ENCODE data around the gene DMD.

The DMD gene

DNA sequence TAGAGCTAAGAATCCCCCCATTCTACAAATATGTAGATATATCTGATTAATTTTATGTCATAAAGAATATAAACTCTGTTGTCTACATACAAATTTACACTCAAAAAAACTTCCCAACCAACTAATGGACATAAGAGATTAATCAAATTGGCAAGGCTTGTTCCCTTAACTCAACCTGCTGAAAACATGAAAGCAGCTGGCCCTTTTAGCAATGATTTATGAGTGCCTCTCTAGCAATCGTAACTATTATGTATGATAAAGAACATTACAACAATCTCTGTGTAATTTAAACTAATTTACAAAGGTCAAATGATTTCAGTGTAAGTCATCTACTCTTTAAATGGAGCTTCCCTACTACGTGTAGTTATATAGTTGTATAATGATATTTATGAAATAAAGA lies 2056.4 kb downstream of the DMD start:
- no peak for TF ChIP-seq POLR2A (IDR thresholded peaks at IDR 0.05; ENCODE audit: low read depth, low read length)
- no peak for DNase-seq (ENCODE audit: insufficient read length, low spot score)
- no peak for FAIRE-seq

DNA sequence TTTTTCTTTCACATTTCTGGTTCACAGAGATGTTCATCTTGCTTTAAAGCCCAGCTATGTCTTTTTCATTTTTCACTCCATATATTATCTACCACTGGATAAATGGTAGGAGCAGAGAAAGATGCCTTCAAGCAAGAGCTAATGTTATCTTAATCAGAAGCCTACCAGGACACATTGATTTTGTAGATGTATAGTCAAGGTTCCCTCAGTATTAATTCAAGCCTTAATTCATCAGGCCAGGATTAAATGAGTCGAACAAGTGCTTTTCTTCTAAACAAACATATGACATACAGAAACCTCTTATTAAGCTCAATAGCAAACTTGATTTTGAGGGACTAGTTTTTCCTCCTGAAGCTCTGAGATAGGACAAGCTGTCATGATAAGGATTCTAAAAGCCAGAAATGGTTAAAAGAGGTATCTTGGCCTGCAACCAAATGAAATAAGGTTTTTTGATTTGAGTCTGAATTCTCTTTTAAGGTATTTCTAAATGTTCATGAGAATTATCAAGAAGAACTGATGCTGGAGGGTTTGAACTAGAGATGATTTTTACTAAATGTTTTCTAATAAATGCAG lies 2057.8 kb downstream of the DMD start:
- no peak for FAIRE-seq
- TF ChIP-seq POLR2A (IDR thresholded peaks at IDR 0.05; ENCODE audit: low read depth, low read length) = no peak
- no peak for DNase-seq (ENCODE audit: insufficient read length, low spot score)

DNA sequence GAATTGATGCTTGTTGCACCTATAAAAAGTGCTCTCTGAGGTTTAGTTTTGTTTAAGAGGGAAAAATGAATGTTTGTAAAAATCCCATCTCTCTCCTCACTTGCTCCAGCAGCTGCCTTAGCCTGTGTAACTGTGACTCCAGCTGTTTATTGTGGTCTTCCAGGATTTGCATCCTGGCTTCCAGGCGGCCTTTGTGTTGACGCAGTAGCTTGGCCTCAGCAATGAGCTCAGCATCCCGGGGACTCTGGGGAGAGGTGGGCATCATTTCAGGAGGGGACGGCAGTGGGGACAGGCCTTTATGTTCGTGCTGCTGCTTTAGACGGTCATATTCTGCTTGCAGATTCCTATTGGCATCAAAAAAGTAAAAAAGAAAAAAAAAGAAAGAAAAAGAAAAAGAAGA lies 2064.2 kb downstream of the DMD start:
- FAIRE-seq (no peak), DNase-seq (ENCODE audit: insufficient read length, low spot score) (no peak)
- no peak for TF ChIP-seq POLR2A (IDR thresholded peaks at IDR 0.05; ENCODE audit: low read depth, low read length)

DNA sequence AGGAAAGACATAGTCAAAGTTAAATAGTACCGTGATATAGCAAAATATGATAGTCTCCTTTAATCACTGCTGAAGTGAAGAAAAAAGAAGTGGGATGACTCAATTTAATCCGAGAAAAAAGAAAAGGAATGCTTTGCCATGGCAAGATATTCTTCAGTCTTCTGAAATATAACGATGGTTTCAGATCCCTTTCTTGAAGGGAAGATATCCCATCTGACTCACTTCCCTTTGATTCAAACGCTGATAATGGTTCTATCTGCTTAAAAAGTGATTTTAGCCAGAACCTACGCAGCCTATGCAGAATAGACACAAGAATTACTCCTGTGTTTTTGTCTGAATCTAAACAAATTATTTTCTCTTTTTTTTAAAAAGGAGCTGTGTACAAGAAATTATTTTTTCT lies 2071.4 kb downstream of the DMD start:
- no peak for TF ChIP-seq POLR2A (IDR thresholded peaks at IDR 0.05; ENCODE audit: low read depth, low read length)
- FAIRE-seq = no peak
- no peak for DNase-seq (ENCODE audit: insufficient read length, low spot score)

DNA sequence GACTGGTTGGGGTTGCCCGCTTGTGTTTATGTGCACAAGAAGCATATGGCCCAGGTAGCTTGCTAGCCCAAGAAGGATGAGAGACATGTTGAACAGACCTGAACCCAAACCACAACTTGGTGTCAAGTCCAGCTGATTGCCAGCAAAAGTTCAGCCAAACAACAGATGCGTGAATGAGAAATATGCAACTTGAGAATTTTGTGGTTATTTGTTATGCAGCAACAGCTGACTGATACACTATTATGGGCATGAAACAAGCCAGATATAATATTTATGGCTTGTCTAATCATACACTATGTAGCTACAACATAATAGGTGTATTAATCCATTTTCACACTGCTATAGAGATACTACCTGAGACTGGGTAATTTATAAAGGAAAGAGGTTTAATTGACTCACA lies 2073.2 kb downstream of the DMD start:
- DNase-seq (ENCODE audit: insufficient read length, low spot score) (no peak), FAIRE-seq (no peak)
- TF ChIP-seq POLR2A (IDR thresholded peaks at IDR 0.05; ENCODE audit: low read depth, low read length) = no peak

DNA sequence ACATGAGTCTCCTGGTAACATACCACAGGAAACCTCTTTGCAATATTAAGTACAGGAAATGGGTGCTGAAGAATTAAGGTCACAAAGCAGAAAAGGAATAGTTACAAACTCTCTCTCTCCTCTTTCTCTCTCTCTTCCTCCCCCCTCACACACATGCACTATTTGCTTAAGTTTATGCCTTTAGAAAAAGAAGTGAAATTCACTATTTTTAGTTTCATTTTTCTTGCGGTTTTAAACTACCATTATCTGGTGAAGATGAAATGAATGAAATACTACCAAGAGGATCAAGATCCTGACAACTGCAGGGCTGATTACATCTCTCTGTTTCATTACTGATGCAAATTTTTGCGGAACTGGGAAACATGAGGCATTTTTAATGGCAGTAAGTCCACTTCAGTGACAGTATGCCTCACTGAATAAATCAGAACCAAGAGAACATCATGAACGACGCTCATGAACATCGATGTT lies 2075.2 kb downstream of the DMD start:
- DNase-seq (ENCODE audit: insufficient read length, low spot score) (no peak), FAIRE-seq (no peak)
- TF ChIP-seq POLR2A (IDR thresholded peaks at IDR 0.05; ENCODE audit: low read depth, low read length) = no peak

DNA sequence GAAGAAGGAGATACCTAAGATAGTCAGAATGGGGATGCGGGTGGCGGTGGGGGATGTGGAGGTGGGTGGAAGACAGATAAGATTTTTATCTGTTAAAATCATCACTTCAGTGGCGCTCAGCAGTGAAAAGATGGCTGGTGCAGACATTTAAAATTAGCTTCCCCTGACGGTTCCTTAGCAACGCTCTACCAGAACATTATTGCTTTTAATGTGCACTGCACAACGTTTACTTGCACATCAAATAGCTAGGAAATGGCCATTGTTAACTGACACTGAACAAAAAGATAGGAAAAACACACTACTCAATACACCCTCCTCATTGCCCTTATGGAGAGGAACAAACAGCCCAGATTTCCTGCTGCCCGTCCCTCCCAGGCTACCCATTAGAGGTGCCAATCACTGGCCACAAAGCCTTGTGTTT lies 2078.5 kb downstream of the DMD start:
- FAIRE-seq (no peak), DNase-seq (ENCODE audit: insufficient read length, low spot score) (no peak)
- no peak for TF ChIP-seq POLR2A (IDR thresholded peaks at IDR 0.05; ENCODE audit: low read depth, low read length)

DNA sequence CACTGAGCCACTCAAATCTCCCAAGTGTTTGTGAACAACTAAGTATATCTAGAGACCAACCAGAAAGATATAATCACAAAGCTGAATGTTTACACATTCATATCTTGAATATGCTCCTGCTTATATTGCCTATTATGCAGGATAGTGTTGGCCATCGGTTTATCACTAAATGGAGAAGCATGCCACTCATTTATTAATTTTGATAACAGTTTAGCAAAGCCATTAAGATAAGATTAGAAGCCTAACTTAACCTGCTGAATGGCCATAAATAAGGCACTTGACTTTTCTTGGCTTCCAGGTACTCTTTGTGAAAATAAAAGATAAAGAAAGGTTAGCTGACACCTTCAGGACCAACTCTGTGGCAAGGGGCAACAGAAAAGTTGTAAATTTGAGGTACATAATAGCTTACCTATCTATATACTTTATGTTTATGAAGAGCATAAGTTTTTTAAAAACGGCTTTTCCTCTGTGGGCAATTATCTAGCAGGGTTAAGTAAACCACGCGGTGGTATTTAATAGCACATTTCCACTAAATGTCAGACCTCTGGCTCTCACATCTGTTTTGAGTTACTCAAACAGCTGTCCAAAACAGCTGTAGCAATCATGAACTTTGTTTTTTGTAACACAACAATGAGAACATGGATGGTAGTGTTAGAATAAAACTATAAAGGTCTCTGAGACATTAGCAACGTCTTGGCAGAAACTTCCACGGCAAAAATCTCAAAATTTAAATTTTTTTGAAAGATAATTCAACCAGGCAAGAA lies 2080.7 kb downstream of the DMD start:
- DNase-seq (ENCODE audit: insufficient read length, low spot score) (no peak), FAIRE-seq (no peak)
- TF ChIP-seq POLR2A (IDR thresholded peaks at IDR 0.05; ENCODE audit: low read depth, low read length) = no peak

DNA sequence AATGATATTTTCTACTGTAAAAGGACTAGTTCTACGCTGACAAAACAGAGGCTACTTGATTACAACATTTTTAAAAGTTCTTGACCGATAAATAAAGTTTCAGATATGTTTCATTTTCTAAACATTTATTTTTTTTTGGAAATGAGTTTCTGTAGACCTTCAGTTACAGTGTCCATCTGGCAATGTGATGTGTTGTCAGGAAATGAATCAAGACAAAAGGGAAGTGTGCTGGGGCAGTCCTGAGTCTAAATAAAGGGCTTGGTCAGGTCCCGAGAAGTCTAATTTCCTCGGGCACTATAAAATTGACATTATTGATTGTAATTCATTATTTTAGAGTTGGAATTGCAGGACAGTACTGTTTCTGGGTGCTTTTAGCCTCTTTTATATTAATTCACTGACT lies 2082.5 kb downstream of the DMD start:
- TF ChIP-seq POLR2A (IDR thresholded peaks at IDR 0.05; ENCODE audit: low read depth, low read length) = no peak
- FAIRE-seq = no peak
- DNase-seq (ENCODE audit: insufficient read length, low spot score) = no peak

DNA sequence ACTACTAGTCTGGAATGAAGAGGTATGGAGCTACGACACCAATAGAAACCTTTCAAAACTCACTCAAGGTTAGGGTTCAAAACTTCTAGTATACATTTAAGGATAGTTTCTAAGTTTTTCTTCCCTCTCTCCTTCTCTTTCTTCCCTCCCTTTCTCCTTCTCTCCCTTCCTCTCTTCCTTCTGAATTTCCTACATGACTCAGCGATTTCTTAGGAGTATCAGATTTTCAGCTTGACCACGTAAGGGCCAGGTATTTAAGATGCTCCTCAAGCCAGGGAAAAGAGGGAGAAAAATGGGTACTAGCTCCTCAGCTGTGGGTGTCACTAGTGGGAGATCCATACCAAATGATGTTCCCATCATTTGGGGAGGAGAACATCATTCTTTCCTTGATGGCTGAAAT lies 2083.6 kb downstream of the DMD start:
- FAIRE-seq (no peak), DNase-seq (ENCODE audit: insufficient read length, low spot score) (no peak)
- TF ChIP-seq POLR2A (IDR thresholded peaks at IDR 0.05; ENCODE audit: low read depth, low read length) = no peak

DNA sequence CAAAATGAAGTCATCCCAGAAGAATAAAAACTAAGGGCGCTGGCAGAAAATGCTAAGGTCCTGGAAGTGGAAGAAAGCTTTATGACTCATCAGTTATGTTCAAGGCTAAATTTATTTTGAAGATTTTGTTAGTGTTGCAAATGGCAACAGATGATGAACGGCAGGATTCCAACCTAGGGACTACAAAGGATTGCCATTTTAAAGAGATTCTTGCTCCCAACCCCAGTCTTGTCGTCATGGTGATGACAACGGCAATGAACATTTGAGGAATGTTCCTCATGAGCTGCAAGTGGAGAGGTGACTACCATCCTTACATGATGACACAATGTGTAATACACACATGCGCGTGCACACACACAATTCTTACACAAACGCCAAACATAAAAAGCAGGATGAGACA lies 2085.1 kb downstream of the DMD start:
- FAIRE-seq (no peak), DNase-seq (ENCODE audit: insufficient read length, low spot score) (no peak)
- TF ChIP-seq POLR2A (IDR thresholded peaks at IDR 0.05; ENCODE audit: low read depth, low read length) = no peak

DNA sequence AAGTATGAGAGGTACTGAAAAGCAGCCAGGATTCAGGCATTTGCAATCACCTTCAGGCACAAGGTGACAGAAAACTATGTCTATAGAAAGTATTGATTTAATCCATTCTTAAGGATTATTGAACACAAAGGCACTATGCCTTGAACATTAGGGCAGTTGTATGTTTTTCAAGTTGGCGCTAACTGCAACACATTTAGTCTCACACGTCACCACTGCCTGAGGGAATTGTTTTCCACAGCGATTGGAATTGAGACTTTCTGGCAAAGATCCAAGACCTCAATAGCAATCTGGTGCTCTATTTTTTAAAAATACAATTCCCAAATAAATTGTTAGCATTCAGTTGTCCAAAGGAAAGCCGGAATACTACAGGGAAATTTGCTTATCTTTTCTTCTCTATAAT lies 2086.8 kb downstream of the DMD start:
- DNase-seq (ENCODE audit: insufficient read length, low spot score) (no peak), FAIRE-seq (no peak)
- TF ChIP-seq POLR2A (IDR thresholded peaks at IDR 0.05; ENCODE audit: low read depth, low read length) = no peak

DNA sequence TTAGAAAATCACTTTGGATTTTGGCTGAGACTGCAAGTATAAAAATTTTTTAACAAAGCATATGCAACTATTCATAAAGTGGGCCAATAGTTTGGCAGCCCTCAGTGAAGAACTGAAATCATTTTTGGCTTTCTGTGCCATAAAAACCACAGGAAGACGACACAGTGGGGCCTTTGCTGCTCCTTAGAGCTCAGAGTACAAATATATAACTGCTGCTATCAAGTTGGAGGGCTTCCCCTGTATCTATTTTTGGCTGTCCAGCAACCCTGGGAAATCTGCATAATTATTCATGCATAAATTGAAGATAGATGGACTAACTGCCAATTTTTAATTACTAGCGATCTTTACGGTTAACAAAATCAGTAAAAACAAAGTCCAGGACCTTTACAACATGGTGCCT lies 2088.0 kb downstream of the DMD start:
- FAIRE-seq = no peak
- no peak for TF ChIP-seq POLR2A (IDR thresholded peaks at IDR 0.05; ENCODE audit: low read depth, low read length)

DNA sequence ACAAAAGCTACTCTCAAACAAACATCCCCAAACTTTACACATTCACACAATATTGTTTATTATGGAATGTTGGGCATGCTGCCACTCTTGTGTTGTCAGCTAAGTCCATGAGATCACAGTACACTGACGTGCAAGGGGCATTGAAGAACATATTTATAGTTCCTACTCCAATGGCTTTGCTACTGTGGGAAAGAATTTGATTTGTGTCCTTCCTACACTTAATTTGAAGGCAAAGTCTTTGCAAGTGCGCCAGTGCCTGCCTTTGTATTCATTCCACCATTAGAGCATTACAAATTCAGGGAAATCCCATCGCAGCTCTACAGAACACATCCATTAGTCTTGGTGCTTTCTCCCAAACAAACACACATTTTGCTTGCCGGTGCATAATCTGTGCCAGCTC lies 2094.1 kb downstream of the DMD start:
- FAIRE-seq (no peak), DNase-seq (ENCODE audit: insufficient read length, low spot score) (no peak)
- no peak for TF ChIP-seq POLR2A (IDR thresholded peaks at IDR 0.05; ENCODE audit: low read depth, low read length)

More for the DNA sequence above, 2088.0 kb downstream of the DMD start:
- DNase-seq (ENCODE audit: insufficient read length, low spot score) = no peak

DNA sequence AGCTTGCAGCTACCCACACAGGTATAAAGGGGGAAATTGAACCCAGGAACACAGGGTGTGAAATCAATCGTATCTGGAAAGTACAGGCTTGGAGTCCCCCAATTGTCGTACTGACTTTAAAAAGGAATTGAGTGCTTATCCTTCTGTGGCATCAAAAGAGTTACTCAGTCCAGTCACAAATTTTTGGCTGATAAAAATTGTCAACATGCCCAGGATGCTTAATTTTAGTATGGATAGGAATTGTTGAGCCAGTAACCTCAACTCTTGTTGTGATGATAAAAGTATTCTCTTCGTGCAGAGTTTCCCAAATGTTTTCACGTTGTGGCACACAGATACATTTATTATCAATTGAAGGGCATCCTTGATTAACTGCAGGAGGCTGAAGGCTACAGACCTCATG lies 2096.0 kb downstream of the DMD start:
- TF ChIP-seq POLR2A (IDR thresholded peaks at IDR 0.05; ENCODE audit: low read depth, low read length) = no peak
- FAIRE-seq (no peak), DNase-seq (ENCODE audit: insufficient read length, low spot score) (no peak)

Measured in H54 (cell line).